GM12878 (cell line): ENCODE measurements around the gene IMP3. TPM values are rescaled to one million over a fixed set of nuclear protein-coding genes. Genes with fewer than 3 reads are reported as not detected.

Source experiments
- ATAC-seq: fragments of 200-7000 bp; cut with Tn5 transposase; 3 replicates; pipeline ENCODE4 v1.9.1; 2020; ENCODE audit warnings: mild to moderate bottlenecking, moderate library complexity
- BruUV-seq: library from RNA; stranded (reverse); fragments of 400-500 nt; replicated peaks from 2 replicates; lab custom pipeline; 2021; lab: Mats Ljungman, UMichigan
- CTCF ChIA-PET: fragments of 300-600 bp; sonication (Branson Sonifier 250); formaldehyde crosslinking; extraction: SDS; loops from one replicate; lab custom pipeline; 2021; ENCODE audit warnings: inconsistent platforms; lab: Yijun Ruan, JAX
- POLR2A ChIA-PET: fragments of 350-600 bp; formaldehyde crosslinking; extraction: SDS; loops from one replicate; lab custom pipeline; 2021; ENCODE audit warnings: inconsistent platforms; lab: Charles Lee
- RAD21 ChIA-PET: fragments of 300-600 bp; sonication (Branson Sonifier 250); formaldehyde crosslinking; loops from one replicate; lab custom pipeline; 2023; ENCODE audit warnings: antibody characterized with exemption; ENCODE audit not compliant: unreplicated experiment; lab: Charles Lee
- SMC1A ChIA-PET: fragments of 300-600 bp; sonication (Branson Sonifier 250); formaldehyde crosslinking; loops from one replicate; lab custom pipeline; 2023; ENCODE audit not compliant: unreplicated experiment, uncharacterized antibody; lab: Charles Lee
- DNase-seq: peaks from one replicate; pipeline ENCODE4 v3.0.0-alpha.2; 2011; ENCODE audit warnings: low read depth, low spot score
- FAIRE-seq: peaks from 3 replicates; lab custom pipeline; 2011; peaks lifted over from hg19 to GRCh38; lab: Jason Lieb, UNC
- H2AFZ ChIP-seq: 2 replicates; pipeline ENCODE4 v1.6.0; 2011; ENCODE audit warnings: low read depth, low read length, control low read depth; ENCODE audit not compliant: control insufficient read depth
- H3K27ac ChIP-seq: 2 replicates; pipeline ENCODE4 v1.5.1; 2011; ENCODE audit warnings: control low read depth; ENCODE audit not compliant: control insufficient read depth, insufficient read depth
- H3K27me3 ChIP-seq, 2 experiments: replicated peaks in 1 of 2; 2 replicates each; pipeline versions ENCODE4 v1.6.0 to v1.6.1; 2011; ENCODE audit warnings: low read length in 1 of 2; ENCODE audit not compliant: control insufficient read depth in 2 of 2, insufficient read depth in 2 of 2
- H3K36me3 ChIP-seq, 2 experiments: 2 replicates each; pipeline ENCODE4 v1.5.1; 2011; ENCODE audit warnings: low read length in 1 of 2; ENCODE audit not compliant: control insufficient read depth in 2 of 2, insufficient read depth in 2 of 2
- H3K4me1 ChIP-seq: 2 replicates; pipeline ENCODE4 v1.6.1; 2011; ENCODE audit warnings: mild to moderate bottlenecking, low read length, moderate library complexity, mixed read lengths; ENCODE audit not compliant: control insufficient read depth, insufficient read depth
- H3K4me2 ChIP-seq: 2 replicates; pipeline ENCODE4 v1.6.0; 2011; ENCODE audit warnings: control low read depth; ENCODE audit not compliant: control insufficient read depth, insufficient read depth
- H3K4me3 ChIP-seq: fragments of 200-600 bp; sonication (generic); 2 replicates; pipeline ENCODE4 v1.5.1; 2016
- H3K79me2 ChIP-seq: 2 replicates; pipeline ENCODE4 v1.6.0; 2011; ENCODE audit warnings: low read length; ENCODE audit not compliant: control insufficient read depth, insufficient read depth
- H3K9ac ChIP-seq: 2 replicates; pipeline ENCODE4 v1.8.0; 2011; ENCODE audit warnings: low read length, control low read depth, mixed read lengths; ENCODE audit not compliant: control insufficient read depth, insufficient read depth
- H3K9me3 ChIP-seq: replicated peaks from 3 replicates; pipeline ENCODE4 v1.5.1; 2011; ENCODE audit warnings: mild to moderate bottlenecking, low read length; ENCODE audit not compliant: control insufficient read depth, insufficient read depth
- H4K20me1 ChIP-seq: 2 replicates; pipeline ENCODE4 v1.6.0; 2011; ENCODE audit not compliant: control insufficient read depth, insufficient read depth
- CBFB ChIP-seq: IDR thresholded peaks from 2 replicates; pipeline ENCODE4 v1.6.1; 2016; ENCODE audit warnings: antibody characterized with exemption, low read depth
- CEBPB ChIP-seq, 2 experiments: fragments of 150-350 bp in 1 of 2; IDR thresholded peaks; 2 replicates each; pipeline ENCODE4 v1.6.1; 2012 to 2014; ENCODE audit warnings: low read depth in 2 of 2, low read length in 2 of 2, borderline replicate concordance in 1 of 2, inconsistent platforms in 1 of 2
- EED ChIP-seq: sonication (generic); IDR thresholded peaks from 2 replicates; pipeline ENCODE4 v1.6.1; 2016; ENCODE audit warnings: antibody characterized with exemption, low read depth
- IKZF2 ChIP-seq, 2 experiments: fragments of 450-650 bp; IDR thresholded peaks; 2 replicates each; pipeline ENCODE4 v1.6.1; 2017; ENCODE audit warnings: mild to moderate bottlenecking in 2 of 2, moderate library complexity in 2 of 2
- NR2C1 ChIP-seq: fragments of 450-650 bp; IDR thresholded peaks from 2 replicates; pipeline ENCODE4 v1.6.1; 2017; ENCODE audit warnings: antibody characterized with exemption, mild to moderate bottlenecking, moderate library complexity
- SPI1 ChIP-seq: IDR thresholded peaks from 2 replicates; pipeline ENCODE4 v1.6.1; 2011; ENCODE audit warnings: low read depth, mild to moderate bottlenecking, low read length, moderate library complexity, borderline replicate concordance; ENCODE audit not compliant: insufficient read depth
- SRF ChIP-seq, 2 experiments: IDR thresholded peaks; 2 replicates each; pipeline ENCODE4 v1.6.1; 2011; ENCODE audit warnings: low read depth in 2 of 2, low read length in 2 of 2, mild to moderate bottlenecking in 1 of 2, moderate library complexity in 1 of 2
- WGBS: methylation state at CpG from one replicate; pipeline ENCODE4 v1.1.6; 2016; ENCODE audit warnings: low lambda C conversion rate; ENCODE audit not compliant: insufficient replicate concordance, insufficient coverage; ENCODE audit errors: missing lambda C conversion rate; 5-methylcytosine and 5-hydroxymethylcytosine counted together
- in situ Hi-C: fragments of 300-500 bp; cut with MboI; formaldehyde crosslinking; loops from 9 replicates; pipeline ENCODE4 v1.14.3; 2018; ENCODE audit warnings: mixed read lengths
- intact Hi-C: fragments of 100-400 bp; cut with micrococcal nuclease; formaldehyde crosslinking; loops from one replicate; pipeline ENCODE4 v1.14.2; 2022; ENCODE audit not compliant: unreplicated experiment
- polyA plus RNA-seq, 11 experiments: library from polyadenylated mRNA; depleted of rRNA in 4 of 11; unstranded in 6 of 11; stranded (reverse) in 5 of 11; fragments of >200 nt; fragmentation: Nextera tagmentation in 4 of 11; fragmentation: Illumina TruSeq in 1 of 11; extraction: Ambion mirVana in 4 of 11; extraction: Trizol in 1 of 11; gene quantifications; 1 replicate in 1 of 11; 2 replicates in 10 of 11; pipeline versions ENCODE4 v1.2.1 to v1.2.3, GENCODE V29; 2011 to 2016; ENCODE audit warnings: inconsistent platforms in 2 of 11, missing spikeins in 2 of 11, low read depth in 1 of 11
- total RNA-seq, 4 experiments: library from RNA; depleted of rRNA in 3 of 4; stranded (reverse); fragments of >200 nt in 3 of 4; fragmentation: Illumina TruSeq in 1 of 4; extraction: Trizol in 1 of 4; gene quantifications; 2 replicates each; pipeline versions ENCODE4 v1.2.1 to v1.2.3, GENCODE V29; 2013 to 2021

Gene IMP3
- total and polyA plus RNA-seq, 10 of the 15 experiments (the other 5 are each of a cell fraction or from before 2014, with no cell fraction given), result 13.3 to 208 (median 85.2) TPM

GRCh38 chr15:75594276-75594675 is 45.7 kb downstream of the IMP3 start:
- Histone ChIP-seq H4K20me1 (no peaks in the 10 kb centered on the region), H3K27me3 (no peaks in the 10 kb centered on the region), H3K4me2 (no peak overlapping the region), H3K36me3 (peaks cover 1 to 19% of the 10 kb centered on the region in 2 experiments; a peak in 3 of 4 replicates), H3K79me2 (no peaks in the 10 kb centered on the region), H3K9ac (no peak overlapping the region), H3K4me1 (no peaks in the 10 kb centered on the region), H3K4me3 (no peak overlapping the region), H3K9me3 (no peaks in the 10 kb centered on the region), H2AFZ (no peak overlapping the region), H3K27ac (no peak overlapping the region)
- CTCF ChIA-PET, result interaction anchor here (0.6 kb wide), 1 partner anchor 130 kb away, joined by 4 read pairs; no protein-coding TSS in a partner anchor
- RAD21 ChIA-PET, result no interaction called here
- FAIRE-seq (no peak), ATAC-seq (no peak), DNase-seq (no peak)
- SMC1A ChIA-PET, result no interaction called here
- intact Hi-C loops (no loop called here), in situ Hi-C loops (no loop called here)
- WGBS, result 95% methylated on average over 9 of the region's 9 CpGs
- TF ChIP-seq SPI1 (no peak), CEBPB (IDR thresholded peaks at IDR 0.05; ENCODE audit: borderline replicate concordance in 1 of 2, low read depth in 2 of 2, low read length in 2 of 2) (no peak)
- POLR2A ChIA-PET, result no interaction called here
- BruUV-seq, result no TSS peak

GRCh38 chr15:75591655-75592364 is 48.2 kb downstream of the IMP3 start:
- no peak overlapping the region for H2AFZ ChIP-seq
- POLR2A ChIA-PET, result interaction anchor here (0.5 kb wide), 1 partner anchor 84 kb away, joined by 3 read pairs; no protein-coding TSS in a partner anchor
- no peak overlapping the region for H3K4me2 ChIP-seq
- no peak overlapping the region for H3K4me3 ChIP-seq
- TF ChIP-seq CBFB, result no peak
- TF ChIP-seq IKZF2 (IDR thresholded peaks at IDR 0.05), result no peak
- TF ChIP-seq CEBPB (IDR thresholded peaks at IDR 0.05; ENCODE audit: borderline replicate concordance in 1 of 2, low read depth in 2 of 2, low read length in 2 of 2), result no peak
- TF ChIP-seq EED, result no peak
- TF ChIP-seq NR2C1, result no peak
- TF ChIP-seq SRF (IDR thresholded peaks at IDR 0.05; ENCODE audit: low read depth in 2 of 2, low read length in 2 of 2), result no peak
- H3K79me2 ChIP-seq, result no peaks in the 10 kb centered on the region
- CTCF ChIA-PET, result interaction anchor here (0.9 to 1.1 kb wide), 2 partner anchors 14 to 210 kb away, joined by 3 read pairs; no protein-coding TSS in a partner anchor
- in situ Hi-C loops, result no loop called here
- no peaks in the 10 kb centered on the region for H3K4me1 ChIP-seq
- no peaks in the 10 kb centered on the region for H3K27me3 ChIP-seq
- intact Hi-C loops, result no loop called here
- H3K9me3 ChIP-seq, result no peaks in the 10 kb centered on the region
- H3K27ac ChIP-seq, result no peak overlapping the region
- WGBS, result 96% methylated on average over 4 of the region's 4 CpGs
- DNase-seq (no peak), ATAC-seq (no peak), FAIRE-seq (no peak)
- peaks cover 1 to 7% of the 10 kb centered on the region in 2 experiments; a peak in 3 of 4 replicates for H3K36me3 ChIP-seq
- H4K20me1 ChIP-seq, result no peaks in the 10 kb centered on the region
- SMC1A ChIA-PET, result no interaction called here
- RAD21 ChIA-PET, result no interaction called here
- BruUV-seq, result no TSS peak
- no peak overlapping the region for H3K9ac ChIP-seq
